ENCODE results near the gene OR8H1.

The OR8H1 gene

GRCh38 chr11:56271092-56271491 is 21.0 kb downstream of the OR8H1 start:
- no peak overlapping the region for H4K8ac ChIP-seq (ENCODE audit: low read depth, low read length)
- H3K9me3 ChIP-seq (ENCODE audit: insufficient read depth, low read depth, low read length): no peaks in the 10 kb centered on the region
- no peak overlapping the region for H3K14ac ChIP-seq (ENCODE audit: low read length)
- H3K4me3 ChIP-seq (ENCODE audit: low read depth, low read length): no peak overlapping the region
- H3K4me1 ChIP-seq (ENCODE audit: control insufficient read depth in 1 of 2, insufficient read depth in 2 of 2, low read length in 2 of 2): no peaks in the 10 kb centered on the region
- H4K91ac ChIP-seq (ENCODE audit: low read depth, low read length): no peak overlapping the region
- no peak overlapping the region for H3K4me2 ChIP-seq (ENCODE audit: low read length)
- no peak overlapping the region for H4K12ac ChIP-seq (ENCODE audit: low read depth, low read length)
- no peak overlapping the region for H2BK12ac ChIP-seq (ENCODE audit: low read length)
- no peak overlapping the region for H3K4ac ChIP-seq (ENCODE audit: low read depth, low read length)
- H3K27ac ChIP-seq (ENCODE audit: low read depth, low read length): no peak overlapping the region
- H3K23ac ChIP-seq (ENCODE audit: low read length): no peak overlapping the region
- no peak overlapping the region for H2BK5ac ChIP-seq (ENCODE audit: low read depth, low read length, poor library complexity)
- no CpG with 5 or more reads among the region's 3 CpGs for WGBS (ENCODE audit: extremely low coverage, insufficient coverage, insufficient read length)
- H3K79me1 ChIP-seq (ENCODE audit: low read length): no peaks in the 10 kb centered on the region
- H2AFZ ChIP-seq (ENCODE audit: insufficient read depth, low read length, poor library complexity): no peak overlapping the region
- H3K9ac ChIP-seq (ENCODE audit: low read length): no peak overlapping the region
- no peak overlapping the region for H3K18ac ChIP-seq (ENCODE audit: low read length)
- no peak overlapping the region for H2AK5ac ChIP-seq (ENCODE audit: low read length)
- H2BK120ac ChIP-seq (ENCODE audit: insufficient read depth, low read length, poor library complexity): no peak overlapping the region
- no peak for DNase-seq
- H3K79me2 ChIP-seq (ENCODE audit: control insufficient read depth, insufficient read depth, low read length, poor library complexity): no peaks in the 10 kb centered on the region
- no peaks in the 10 kb centered on the region for H3K36me3 ChIP-seq (ENCODE audit: control insufficient read depth in 1 of 2, insufficient read depth in 2 of 2, low read length in 2 of 2)
- H3K27me3 ChIP-seq (ENCODE audit: insufficient read depth, low read length): no peaks in the 10 kb centered on the region

- no peak within 1 kb of the TSS for H4K12ac ChIP-seq (ENCODE audit: low read depth, low read length)
- no peaks in the 10 kb centered on the region for H3K36me3 ChIP-seq (ENCODE audit: control insufficient read depth in 1 of 2, insufficient read depth in 2 of 2, low read length in 2 of 2)
- H3K4me2 ChIP-seq (ENCODE audit: low read length): no peak within 1 kb of the TSS
- no peak within 1 kb of the TSS for H3K14ac ChIP-seq (ENCODE audit: low read length)
- H3K4me3 ChIP-seq (ENCODE audit: low read depth, low read length): no peak within 1 kb of the TSS
- H3K9me3 ChIP-seq (ENCODE audit: insufficient read depth, low read depth, low read length): no peaks in the 10 kb centered on the region
- no peak within 1 kb of the TSS for H2AK5ac ChIP-seq (ENCODE audit: low read length)
- no peak within 1 kb of the TSS for H2BK12ac ChIP-seq (ENCODE audit: low read length)
- H2BK5ac ChIP-seq (ENCODE audit: low read depth, low read length, poor library complexity): no peak within 1 kb of the TSS
- no peaks in the 10 kb centered on the region for H3K79me1 ChIP-seq (ENCODE audit: low read length)
- H2BK120ac ChIP-seq (ENCODE audit: insufficient read depth, low read length, poor library complexity): no peak within 1 kb of the TSS
- no peak within 1 kb of the TSS for H4K8ac ChIP-seq (ENCODE audit: low read depth, low read length)
- no peak within 1 kb of the TSS for H3K18ac ChIP-seq (ENCODE audit: low read length)
- H3K79me2 ChIP-seq (ENCODE audit: control insufficient read depth, insufficient read depth, low read length, poor library complexity): no peaks in the 10 kb centered on the region
- DNase-seq: no peak
- H3K23ac ChIP-seq (ENCODE audit: low read length): no peak within 1 kb of the TSS
- no peak within 1 kb of the TSS for H2AFZ ChIP-seq (ENCODE audit: insufficient read depth, low read length, poor library complexity)
- H3K27me3 ChIP-seq (ENCODE audit: insufficient read depth, low read length): no peaks in the 10 kb centered on the region
- H3K27ac ChIP-seq (ENCODE audit: low read depth, low read length): no peak within 1 kb of the TSS
- H4K91ac ChIP-seq (ENCODE audit: low read depth, low read length): no peak within 1 kb of the TSS
- no peak within 1 kb of the TSS for H3K4ac ChIP-seq (ENCODE audit: low read depth, low read length)
- H3K4me1 ChIP-seq (ENCODE audit: control insufficient read depth in 1 of 2, insufficient read depth in 2 of 2, low read length in 2 of 2): no peaks in the 10 kb centered on the region
- H3K9ac ChIP-seq (ENCODE audit: low read length): no peak within 1 kb of the TSS
These were observed 40.1 kb downstream of the OR8H1 start, which contains the start of gene OR5T3 for GRCh38 chr11:56251954-56252353. Gene OR5T3 (plus strand): TSS chr11:56252254. CDS start chr11:56252254, 0 bp downstream.

Measured in trophoblast cell (in vitro differentiated cells and primary cell).